Measurements from ENCODE around the gene KRTAP3-1.

KRTAP3-1 gene

GRCh38 chr17:40984226-40984625 is 24.7 kb downstream of the KRTAP3-1 start, which contains the start of gene KRT40:
Gene KRT40 (minus strand): TSS chr17:40984326. CDS start chr17:40984273, 53 bp downstream.
- Histone ChIP-seq H3K9me3 (ENCODE audit: control insufficient read depth, low read length) (no peaks in the 10 kb centered on the region), H3K36me3 (ENCODE audit: control insufficient read depth, insufficient read depth, low read length) (no peaks in the 10 kb centered on the region), H3K4me1 (ENCODE audit: control insufficient read depth, insufficient read depth, low read length, poor library complexity, severe bottlenecking) (no peaks in the 10 kb centered on the region), H3K27ac (ENCODE audit: insufficient read depth, low read length, poor library complexity, severe bottlenecking) (no peak within 1 kb of the TSS), H3K27me3 (replicated peaks; ENCODE audit: control insufficient read depth, insufficient read depth, low read length, poor library complexity, severe bottlenecking) (no peaks in the 10 kb centered on the region), H3K4me3 (ENCODE audit: insufficient read depth, low read depth, low read length, poor library complexity, severe bottlenecking) (no peak within 1 kb of the TSS)
- no peak for DNase-seq

DNA sequence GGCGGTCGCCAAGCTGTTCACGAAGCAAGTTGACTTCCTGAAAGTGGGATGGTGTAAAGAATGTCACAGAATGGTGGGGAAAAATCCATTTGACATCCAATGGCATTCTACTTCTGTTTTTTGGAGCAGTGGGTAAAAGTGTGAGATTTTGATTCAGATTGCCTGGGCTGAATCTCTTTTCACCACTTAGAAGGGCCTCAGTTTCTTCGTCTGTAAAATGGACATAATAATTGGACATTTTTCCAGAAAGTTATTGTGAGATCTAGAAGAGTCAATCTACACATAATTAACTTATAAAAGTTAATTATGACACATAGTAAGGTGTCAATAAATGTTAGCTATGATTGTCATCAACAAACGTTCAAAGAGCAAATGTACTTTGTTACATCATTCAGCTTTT is 27.8 kb downstream of the KRTAP3-1 start:
- Histone ChIP-seq H3K4me3 (ENCODE audit: insufficient read depth, low read depth, low read length, poor library complexity, severe bottlenecking) (no peak overlapping the region), H3K4me1 (ENCODE audit: control insufficient read depth, insufficient read depth, low read length, poor library complexity, severe bottlenecking) (no peaks in the 10 kb centered on the region), H3K36me3 (ENCODE audit: control insufficient read depth, insufficient read depth, low read length) (no peaks in the 10 kb centered on the region), H3K9me3 (ENCODE audit: control insufficient read depth, low read length) (no peaks in the 10 kb centered on the region), H3K27me3 (replicated peaks; ENCODE audit: control insufficient read depth, insufficient read depth, low read length, poor library complexity, severe bottlenecking) (no peaks in the 10 kb centered on the region), H3K27ac (ENCODE audit: insufficient read depth, low read length, poor library complexity, severe bottlenecking) (no peak overlapping the region)
- DNase-seq: no peak

- DNase-seq: no peak
- no peaks in the 10 kb centered on the region for H3K36me3 ChIP-seq (ENCODE audit: control insufficient read depth, insufficient read depth, low read length)
- H3K27me3 ChIP-seq (replicated peaks; ENCODE audit: control insufficient read depth, insufficient read depth, low read length, poor library complexity, severe bottlenecking): no peaks in the 10 kb centered on the region
- no peak overlapping the region for H3K27ac ChIP-seq (ENCODE audit: insufficient read depth, low read length, poor library complexity, severe bottlenecking)
- no peak overlapping the region for H3K4me3 ChIP-seq (ENCODE audit: insufficient read depth, low read depth, low read length, poor library complexity, severe bottlenecking)
- no peaks in the 10 kb centered on the region for H3K9me3 ChIP-seq (ENCODE audit: control insufficient read depth, low read length)
- H3K4me1 ChIP-seq (ENCODE audit: control insufficient read depth, insufficient read depth, low read length, poor library complexity, severe bottlenecking): no peaks in the 10 kb centered on the region
Measured at GRCh38 chr17:40980596-40980995, 28.3 kb downstream of the KRTAP3-1 start.

- Histone ChIP-seq H3K4me1 (ENCODE audit: control insufficient read depth, insufficient read depth, low read length, poor library complexity, severe bottlenecking) (no peaks in the 10 kb centered on the region), H3K9me3 (ENCODE audit: control insufficient read depth, low read length) (no peaks in the 10 kb centered on the region), H3K36me3 (ENCODE audit: control insufficient read depth, insufficient read depth, low read length) (no peaks in the 10 kb centered on the region), H3K4me3 (ENCODE audit: insufficient read depth, low read depth, low read length, poor library complexity, severe bottlenecking) (no peak overlapping the region), H3K27me3 (replicated peaks; ENCODE audit: control insufficient read depth, insufficient read depth, low read length, poor library complexity, severe bottlenecking) (no peaks in the 10 kb centered on the region), H3K27ac (ENCODE audit: insufficient read depth, low read length, poor library complexity, severe bottlenecking) (no peak overlapping the region)
- DNase-seq: no peak
Measured at GRCh38 chr17:40980117-40980516, 28.8 kb downstream of the KRTAP3-1 start.

- Histone ChIP-seq H3K27ac (ENCODE audit: insufficient read depth, low read length, poor library complexity, severe bottlenecking) (no peak overlapping the region), H3K4me3 (ENCODE audit: insufficient read depth, low read depth, low read length, poor library complexity, severe bottlenecking) (no peak overlapping the region), H3K9me3 (ENCODE audit: control insufficient read depth, low read length) (no peaks in the 10 kb centered on the region), H3K27me3 (replicated peaks; ENCODE audit: control insufficient read depth, insufficient read depth, low read length, poor library complexity, severe bottlenecking) (no peaks in the 10 kb centered on the region), H3K36me3 (ENCODE audit: control insufficient read depth, insufficient read depth, low read length) (no peaks in the 10 kb centered on the region), H3K4me1 (ENCODE audit: control insufficient read depth, insufficient read depth, low read length, poor library complexity, severe bottlenecking) (no peaks in the 10 kb centered on the region)
- DNase-seq: no peak
Measured at GRCh38 chr17:40978575-40979151, 30.3 kb downstream of the KRTAP3-1 start.

DNA sequence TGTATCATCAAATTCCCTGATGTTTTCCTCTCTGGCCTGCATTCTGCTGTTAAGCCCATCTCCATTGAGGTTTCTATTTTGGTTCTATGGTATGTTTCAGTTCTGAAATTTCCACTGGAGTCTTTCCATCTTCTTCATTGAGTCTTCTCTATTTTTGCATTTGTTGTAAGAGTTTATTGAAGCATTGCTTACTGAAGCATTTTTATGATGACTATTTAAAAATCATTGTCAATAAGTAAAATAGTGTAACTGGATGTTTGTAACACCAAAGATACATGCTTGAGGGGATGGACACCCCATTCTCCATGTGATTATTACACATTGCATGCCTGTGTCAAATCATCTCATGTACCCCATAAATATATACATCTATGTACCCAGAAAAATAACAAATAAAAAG is 33.4 kb downstream of the KRTAP3-1 start:
- Histone ChIP-seq H3K4me1 (ENCODE audit: control insufficient read depth, insufficient read depth, low read length, poor library complexity, severe bottlenecking) (no peaks in the 10 kb centered on the region), H3K36me3 (ENCODE audit: control insufficient read depth, insufficient read depth, low read length) (no peaks in the 10 kb centered on the region), H3K27ac (ENCODE audit: insufficient read depth, low read length, poor library complexity, severe bottlenecking) (no peak overlapping the region), H3K27me3 (replicated peaks; ENCODE audit: control insufficient read depth, insufficient read depth, low read length, poor library complexity, severe bottlenecking) (no peaks in the 10 kb centered on the region), H3K4me3 (ENCODE audit: insufficient read depth, low read depth, low read length, poor library complexity, severe bottlenecking) (no peak overlapping the region), H3K9me3 (ENCODE audit: control insufficient read depth, low read length) (no peaks in the 10 kb centered on the region)
- DNase-seq: no peak

DNA sequence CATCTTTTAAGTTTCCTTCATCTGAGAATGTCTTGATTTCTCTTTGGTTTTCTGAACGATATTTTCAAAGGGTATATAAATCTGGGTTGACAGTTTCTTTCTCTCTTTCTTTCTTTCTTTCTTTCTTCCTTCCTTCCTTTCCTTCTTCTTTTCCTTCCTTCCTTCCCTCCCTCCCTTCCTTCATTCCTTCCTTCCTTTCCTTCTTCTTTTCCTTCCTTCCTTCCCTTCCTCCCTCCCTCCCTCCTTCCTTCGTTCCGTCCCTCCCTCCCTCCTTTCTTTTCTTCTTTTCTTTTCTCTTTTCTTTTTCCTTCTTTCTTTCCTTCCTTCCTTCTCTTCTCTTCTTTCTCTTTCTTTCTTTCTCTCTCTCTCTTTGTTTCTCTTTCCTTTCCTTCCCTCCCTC is 34.6 kb downstream of the KRTAP3-1 start:
- Histone ChIP-seq H3K27ac (ENCODE audit: insufficient read depth, low read length, poor library complexity, severe bottlenecking) (no peak overlapping the region), H3K36me3 (ENCODE audit: control insufficient read depth, insufficient read depth, low read length) (no peaks in the 10 kb centered on the region), H3K9me3 (ENCODE audit: control insufficient read depth, low read length) (no peaks in the 10 kb centered on the region), H3K4me3 (ENCODE audit: insufficient read depth, low read depth, low read length, poor library complexity, severe bottlenecking) (no peak overlapping the region), H3K27me3 (replicated peaks; ENCODE audit: control insufficient read depth, insufficient read depth, low read length, poor library complexity, severe bottlenecking) (no peaks in the 10 kb centered on the region), H3K4me1 (ENCODE audit: control insufficient read depth, insufficient read depth, low read length, poor library complexity, severe bottlenecking) (no peaks in the 10 kb centered on the region)
- DNase-seq: no peak

DNA sequence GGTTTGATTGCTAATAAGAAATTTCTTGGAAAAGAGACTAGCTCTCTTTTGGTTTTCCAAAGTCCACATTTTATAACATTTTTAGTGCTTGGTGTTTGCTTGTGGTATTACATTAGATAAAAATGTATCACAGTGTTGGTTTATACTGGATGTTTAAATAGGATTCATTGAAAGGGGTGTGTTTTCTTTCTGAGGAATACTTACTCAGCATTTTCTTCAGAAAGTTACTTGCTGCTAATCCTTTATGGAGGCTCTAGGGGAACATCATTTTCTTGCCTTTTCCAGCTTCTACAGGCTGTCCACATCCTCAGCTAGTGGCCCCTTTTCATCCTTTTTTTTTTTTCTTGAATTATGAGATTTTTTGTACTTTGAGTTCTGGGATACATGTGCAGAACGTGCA is 41.3 kb downstream of the KRTAP3-1 start:
- Histone ChIP-seq H3K4me3 (ENCODE audit: insufficient read depth, low read depth, low read length, poor library complexity, severe bottlenecking) (no peak overlapping the region), H3K27ac (ENCODE audit: insufficient read depth, low read length, poor library complexity, severe bottlenecking) (no peak overlapping the region), H3K9me3 (ENCODE audit: control insufficient read depth, low read length) (no peaks in the 10 kb centered on the region), H3K36me3 (ENCODE audit: control insufficient read depth, insufficient read depth, low read length) (no peaks in the 10 kb centered on the region), H3K4me1 (ENCODE audit: control insufficient read depth, insufficient read depth, low read length, poor library complexity, severe bottlenecking) (no peaks in the 10 kb centered on the region), H3K27me3 (replicated peaks; ENCODE audit: control insufficient read depth, insufficient read depth, low read length, poor library complexity, severe bottlenecking) (no peaks in the 10 kb centered on the region)
- DNase-seq: no peak

DNA sequence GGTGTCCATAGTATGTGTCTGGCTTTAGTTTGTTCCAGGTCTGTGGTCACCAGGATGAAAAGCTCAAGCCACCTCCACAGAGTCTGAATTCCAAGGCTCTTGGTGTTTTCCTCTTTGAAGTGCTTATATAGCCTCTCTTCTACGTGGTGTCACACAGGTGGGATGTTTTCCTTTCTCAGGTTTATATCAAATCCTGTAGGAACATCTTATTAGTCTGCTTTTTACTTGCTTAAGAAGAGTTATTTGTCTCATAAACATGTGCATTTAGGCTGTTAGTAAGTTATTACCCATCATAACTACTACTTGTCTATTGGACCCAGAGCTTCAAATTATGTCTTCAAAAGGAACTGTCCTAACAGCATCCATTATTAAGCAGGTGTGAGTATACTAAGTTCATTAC is 42.1 kb downstream of the KRTAP3-1 start, which contains the start of gene KRT39:
KRT39 (minus strand) TSS at position 101 of the 400 bp plus-strand sequence; CDS start at position 9, 92 bp downstream.
- H3K4me1 ChIP-seq (ENCODE audit: control insufficient read depth, insufficient read depth, low read length, poor library complexity, severe bottlenecking): no peaks in the 10 kb centered on the region
- no peak for DNase-seq
- H3K36me3 ChIP-seq (ENCODE audit: control insufficient read depth, insufficient read depth, low read length): no peaks in the 10 kb centered on the region
- no peak within 1 kb of the TSS for H3K27ac ChIP-seq (ENCODE audit: insufficient read depth, low read length, poor library complexity, severe bottlenecking)
- no peak within 1 kb of the TSS for H3K4me3 ChIP-seq (ENCODE audit: insufficient read depth, low read depth, low read length, poor library complexity, severe bottlenecking)
- H3K9me3 ChIP-seq (ENCODE audit: control insufficient read depth, low read length): no peaks in the 10 kb centered on the region
- H3K27me3 ChIP-seq (replicated peaks; ENCODE audit: control insufficient read depth, insufficient read depth, low read length, poor library complexity, severe bottlenecking): no peaks in the 10 kb centered on the region

DNA sequence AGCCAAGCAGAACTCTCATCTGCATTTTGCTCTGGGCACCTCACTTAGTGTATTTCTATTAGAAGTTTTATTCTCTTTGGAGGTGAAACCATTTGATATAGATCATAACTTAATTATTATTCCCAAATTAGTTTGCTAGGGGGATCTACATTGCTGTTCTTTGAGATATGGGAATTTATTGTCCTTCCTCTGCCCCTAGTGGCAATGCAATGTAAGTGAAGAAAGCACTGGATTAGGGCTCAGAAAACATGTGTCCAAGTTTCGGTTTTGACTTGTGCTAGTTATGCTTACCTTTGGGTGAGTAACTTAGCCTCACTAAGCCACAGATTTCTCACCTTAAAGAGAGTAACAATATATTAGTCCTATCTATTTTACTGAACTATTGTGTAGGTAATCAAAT is 45.1 kb downstream of the KRTAP3-1 start:
- Histone ChIP-seq H3K4me1 (ENCODE audit: control insufficient read depth, insufficient read depth, low read length, poor library complexity, severe bottlenecking) (no peaks in the 10 kb centered on the region), H3K4me3 (ENCODE audit: insufficient read depth, low read depth, low read length, poor library complexity, severe bottlenecking) (no peak overlapping the region), H3K27ac (ENCODE audit: insufficient read depth, low read length, poor library complexity, severe bottlenecking) (no peak overlapping the region), H3K36me3 (ENCODE audit: control insufficient read depth, insufficient read depth, low read length) (no peaks in the 10 kb centered on the region), H3K9me3 (ENCODE audit: control insufficient read depth, low read length) (no peaks in the 10 kb centered on the region), H3K27me3 (replicated peaks; ENCODE audit: control insufficient read depth, insufficient read depth, low read length, poor library complexity, severe bottlenecking) (no peaks in the 10 kb centered on the region)
- DNase-seq: no peak
